Activated T-cell treated with anti-CD3 and anti-CD28 coated beads, Interleukin-2, amount 50 U/mL, for 24 hours (primary cell): ENCODE results near the gene SMYD3.
"Not testable (repeated sequence)": the region's sequence is repeated elsewhere in the genome, so short reads cannot be mapped to it uniquely, and the experiment has no call there.

Source experiments
- DNase-seq: peaks from one replicate; pipeline ENCODE4 v3.0.0-alpha.2; 2020
- H3K27ac Mint-ChIP-seq: 2 replicates; pipeline ENCODE4 v1.8.0; 2020; ENCODE audit warnings: mild to moderate bottlenecking, mixed read lengths
- H3K27me3 Mint-ChIP-seq: 2 replicates; pipeline ENCODE4 v1.8.0; 2020; ENCODE audit warnings: mixed read lengths
- H3K36me3 Mint-ChIP-seq: 2 replicates; pipeline ENCODE4 v1.8.0; 2020; ENCODE audit warnings: low read depth, mixed read lengths
- H3K4me1 Mint-ChIP-seq: 2 replicates; pipeline ENCODE4 v1.8.0; 2020; ENCODE audit warnings: low read depth, mixed read lengths
- H3K4me3 Mint-ChIP-seq: 2 replicates; pipeline ENCODE4 v1.8.0; 2020; ENCODE audit warnings: mild to moderate bottlenecking, moderate library complexity, mixed read lengths
- H3K9me3 Mint-ChIP-seq: 2 replicates; pipeline ENCODE4 v1.8.0; 2020; ENCODE audit warnings: mixed read lengths

SMYD3 gene

DNA sequence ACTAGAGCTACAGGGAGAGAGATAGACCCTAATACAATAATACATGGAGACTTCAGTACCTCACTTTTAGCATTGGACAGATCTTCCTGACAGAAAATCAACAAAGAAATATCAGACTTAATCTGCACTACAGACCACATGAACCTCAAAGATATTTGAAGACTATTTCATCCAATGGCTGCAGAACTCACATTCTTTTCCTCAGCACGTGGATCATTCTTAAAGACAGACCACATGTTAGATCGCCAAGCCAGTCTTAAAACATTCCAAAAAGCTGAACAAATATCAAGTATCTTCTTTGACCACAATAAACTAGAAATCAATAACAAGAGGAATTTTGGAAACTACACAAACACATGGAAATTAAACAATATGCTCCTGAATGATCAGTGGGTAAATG is 776.3 kb downstream of the SMYD3 start:
- Mint-ChIP-seq H3K36me3 (peaks cover 3% of the 10 kb centered on the region), H3K4me1 (no peaks in the 10 kb centered on the region), H3K4me3 (no peak overlapping the region), H3K9me3 (peaks cover 59% of the 10 kb centered on the region), H3K27me3 (no peaks in the 10 kb centered on the region), H3K27ac (no peak overlapping the region)
- no peak for DNase-seq

DNA sequence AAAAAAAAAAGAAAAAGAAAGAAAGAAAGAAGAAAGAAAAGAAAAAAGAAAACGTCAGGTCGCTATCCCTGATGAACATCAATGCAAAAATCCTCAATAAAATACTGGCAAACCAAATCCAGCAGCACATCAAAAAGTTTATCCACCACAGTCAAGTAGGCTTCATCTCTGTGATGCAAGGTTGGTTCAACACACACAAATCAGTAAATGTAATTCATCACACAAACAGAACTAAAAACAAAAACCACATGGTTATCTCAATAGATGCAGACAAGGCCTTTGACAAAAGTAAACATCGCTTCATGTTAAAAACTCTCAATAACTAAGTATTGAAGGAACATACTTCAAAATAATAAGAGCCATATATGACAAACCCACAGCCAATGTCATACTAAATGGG is 779.0 kb downstream of the SMYD3 start:
- peaks cover 57% of the 10 kb centered on the region for H3K9me3 Mint-ChIP-seq
- H3K4me1 Mint-ChIP-seq, DNase-seq, H3K36me3 Mint-ChIP-seq, H3K4me3 Mint-ChIP-seq, H3K27me3 Mint-ChIP-seq, H3K27ac Mint-ChIP-seq: not testable (repeated sequence)

DNA sequence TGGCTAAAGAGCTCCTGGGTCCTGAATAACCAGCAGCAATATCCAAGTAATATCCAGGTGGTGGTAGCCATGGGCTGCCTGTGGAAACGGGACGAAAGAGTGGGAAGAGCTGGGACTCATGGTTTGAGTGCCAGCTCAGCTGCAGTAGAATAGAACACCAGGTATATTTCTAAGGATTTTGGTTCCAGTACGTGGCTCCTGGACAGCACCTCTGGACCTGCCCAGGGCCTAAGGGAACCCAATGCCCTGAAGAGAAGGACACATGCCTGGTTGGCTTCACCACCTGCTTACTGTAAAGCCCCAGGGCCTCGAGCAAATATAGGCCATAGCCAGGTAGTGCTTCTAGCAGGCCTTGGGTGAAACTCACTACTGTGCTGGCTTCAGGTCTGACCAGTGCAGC is 785.6 kb downstream of the SMYD3 start:
- no peaks in the 10 kb centered on the region for H3K27me3 Mint-ChIP-seq
- peaks cover 8% of the 10 kb centered on the region for H3K9me3 Mint-ChIP-seq
- no peak for DNase-seq
- no peaks in the 10 kb centered on the region for H3K4me1 Mint-ChIP-seq
- H3K36me3 Mint-ChIP-seq: no peaks in the 10 kb centered on the region
- no peak overlapping the region for H3K4me3 Mint-ChIP-seq
- no peak overlapping the region for H3K27ac Mint-ChIP-seq

DNA sequence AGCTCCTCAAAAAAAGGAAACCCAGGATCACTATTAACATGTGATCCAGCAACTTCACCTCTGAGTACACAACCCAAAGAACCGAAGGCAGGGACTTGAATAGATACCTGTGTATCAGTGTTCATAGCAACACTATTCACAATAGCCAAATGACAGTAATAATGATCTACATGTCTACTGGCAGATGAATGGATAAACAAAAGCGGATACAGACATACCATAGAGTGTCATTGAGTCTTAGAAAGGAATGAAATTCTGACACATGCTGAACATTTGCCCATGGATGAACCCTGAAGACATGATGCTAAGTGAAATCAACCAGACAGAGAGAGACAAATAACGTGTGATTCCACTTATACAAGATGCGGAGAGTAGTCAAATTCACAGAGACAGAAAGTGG is 788.1 kb downstream of the SMYD3 start:
- no peak for DNase-seq
- no peaks in the 10 kb centered on the region for H3K27me3 Mint-ChIP-seq
- H3K27ac Mint-ChIP-seq: no peak overlapping the region
- no peak overlapping the region for H3K4me3 Mint-ChIP-seq
- no peaks in the 10 kb centered on the region for H3K4me1 Mint-ChIP-seq
- no peaks in the 10 kb centered on the region for H3K36me3 Mint-ChIP-seq
- H3K9me3 Mint-ChIP-seq: no peaks in the 10 kb centered on the region

DNA sequence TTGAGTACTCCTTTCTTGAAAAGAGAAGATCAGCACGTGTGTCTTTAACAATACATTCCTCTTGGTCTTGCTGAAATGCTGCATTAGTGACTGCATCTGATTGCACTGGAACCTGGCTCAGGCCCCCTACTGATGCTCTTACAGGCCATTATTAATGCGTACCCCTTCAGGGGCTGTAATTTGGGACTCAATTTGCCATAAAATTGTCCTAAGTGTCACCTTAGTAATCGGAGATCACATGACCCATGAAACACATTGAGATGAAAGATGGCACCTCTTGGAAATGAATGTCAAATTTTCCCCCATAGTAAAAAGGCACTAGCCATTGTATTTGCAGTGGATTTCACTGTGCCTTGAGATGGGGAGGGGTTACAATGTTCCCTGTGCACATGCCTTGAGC is 789.0 kb downstream of the SMYD3 start:
- H3K27ac Mint-ChIP-seq: no peak overlapping the region
- no peaks in the 10 kb centered on the region for H3K9me3 Mint-ChIP-seq
- H3K36me3 Mint-ChIP-seq: no peaks in the 10 kb centered on the region
- H3K27me3 Mint-ChIP-seq: no peaks in the 10 kb centered on the region
- no peak for DNase-seq
- H3K4me3 Mint-ChIP-seq: no peak overlapping the region
- H3K4me1 Mint-ChIP-seq: no peaks in the 10 kb centered on the region

DNA sequence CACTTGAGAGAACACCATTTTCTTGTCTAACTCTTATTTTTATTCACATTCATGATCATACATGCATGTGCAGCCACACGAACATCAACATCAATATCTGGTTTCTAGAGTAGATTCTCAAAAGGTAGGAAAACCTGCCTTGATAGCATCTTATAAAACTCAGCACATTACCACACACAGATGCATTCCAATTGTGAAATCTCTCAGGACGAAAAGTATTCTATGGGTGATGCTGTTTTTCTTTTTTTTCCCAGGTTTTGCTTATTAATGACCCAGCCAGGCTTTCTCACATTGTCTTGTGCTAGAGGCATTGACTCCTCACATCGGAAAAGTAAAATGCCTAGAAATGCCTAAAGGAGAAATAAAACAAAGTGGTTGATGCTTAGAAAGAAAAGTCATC is 789.5 kb downstream of the SMYD3 start:
- no peaks in the 10 kb centered on the region for H3K4me1 Mint-ChIP-seq
- no peaks in the 10 kb centered on the region for H3K27me3 Mint-ChIP-seq
- DNase-seq: no peak

DNA sequence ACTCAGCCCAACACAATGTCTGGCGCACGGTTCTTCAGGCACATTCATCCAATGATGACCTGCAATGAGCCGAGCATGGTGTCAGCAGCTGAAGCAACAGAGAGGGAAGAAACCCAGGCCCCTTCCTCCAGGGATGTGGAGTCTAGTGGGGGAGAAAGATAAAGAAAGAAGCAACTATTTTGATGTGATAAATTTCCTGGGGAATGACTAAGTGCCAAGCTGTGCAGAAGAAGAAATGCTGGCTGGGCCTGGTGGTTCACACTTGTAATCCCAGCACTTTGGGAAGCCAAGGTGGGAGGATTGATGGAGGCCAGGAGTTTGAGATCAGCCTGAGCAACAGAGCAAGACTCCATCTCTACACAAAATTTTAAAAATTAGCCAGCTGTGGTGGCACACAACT is 790.5 kb downstream of the SMYD3 start:
- no peaks in the 10 kb centered on the region for H3K27me3 Mint-ChIP-seq
- no peaks in the 10 kb centered on the region for H3K4me1 Mint-ChIP-seq
- no peak for DNase-seq
- no peaks in the 10 kb centered on the region for H3K36me3 Mint-ChIP-seq
- no peak overlapping the region for H3K4me3 Mint-ChIP-seq
- H3K9me3 Mint-ChIP-seq: no peaks in the 10 kb centered on the region
- H3K27ac Mint-ChIP-seq: no peak overlapping the region

More for the DNA sequence above, 789.5 kb downstream of the SMYD3 start:
- no peaks in the 10 kb centered on the region for H3K9me3 Mint-ChIP-seq
- H3K4me3 Mint-ChIP-seq: no peak overlapping the region
- no peaks in the 10 kb centered on the region for H3K36me3 Mint-ChIP-seq
- no peak overlapping the region for H3K27ac Mint-ChIP-seq

GRCh38 chr1:245715970-245716369 is 791.1 kb downstream of the SMYD3 start:
- no peak overlapping the region for H3K27ac Mint-ChIP-seq
- no peaks in the 10 kb centered on the region for H3K9me3 Mint-ChIP-seq
- H3K36me3 Mint-ChIP-seq: no peaks in the 10 kb centered on the region
- H3K4me3 Mint-ChIP-seq: no peak overlapping the region
- no peaks in the 10 kb centered on the region for H3K4me1 Mint-ChIP-seq
- DNase-seq: no peak
- no peaks in the 10 kb centered on the region for H3K27me3 Mint-ChIP-seq

GRCh38 chr1:245715291-245715701 is 791.8 kb downstream of the SMYD3 start:
- Mint-ChIP-seq H3K27me3 (no peaks in the 10 kb centered on the region), H3K36me3 (no peaks in the 10 kb centered on the region), H3K27ac (no peak overlapping the region), H3K4me3 (no peak overlapping the region), H3K9me3 (no peaks in the 10 kb centered on the region), H3K4me1 (no peaks in the 10 kb centered on the region)
- DNase-seq: no peak

DNA sequence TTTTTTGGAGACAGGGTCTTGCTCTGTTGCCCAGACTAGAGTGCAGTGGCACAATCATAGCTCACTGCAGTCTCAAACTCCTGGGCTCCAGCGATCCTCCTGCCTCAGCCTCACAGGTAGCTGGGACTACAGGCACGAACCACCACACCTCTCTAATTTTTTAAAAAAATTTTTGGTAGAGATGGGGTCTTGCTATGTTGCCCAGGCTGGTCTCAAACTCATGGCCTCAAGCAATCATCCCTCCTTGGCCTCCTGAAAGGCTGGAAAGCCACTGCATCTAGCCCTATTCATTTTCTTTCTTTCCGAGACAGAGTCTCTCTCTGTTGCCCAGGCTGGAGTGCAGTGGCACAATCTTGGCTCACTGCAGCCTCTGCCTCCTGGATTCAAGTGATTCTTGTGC is 793.1 kb downstream of the SMYD3 start:
- not testable (repeated sequence) for H3K36me3 Mint-ChIP-seq, H3K4me3 Mint-ChIP-seq, H3K4me1 Mint-ChIP-seq, DNase-seq, H3K9me3 Mint-ChIP-seq, H3K27ac Mint-ChIP-seq, H3K27me3 Mint-ChIP-seq

GRCh38 chr1:245710961-245711903 is 795.8 kb downstream of the SMYD3 start:
- no peak overlapping the region for H3K27ac Mint-ChIP-seq
- H3K4me3 Mint-ChIP-seq: no peak overlapping the region
- no peaks in the 10 kb centered on the region for H3K36me3 Mint-ChIP-seq
- no peaks in the 10 kb centered on the region for H3K27me3 Mint-ChIP-seq
- H3K4me1 Mint-ChIP-seq: no peaks in the 10 kb centered on the region
- DNase-seq: no peak
- no peaks in the 10 kb centered on the region for H3K9me3 Mint-ChIP-seq

- H3K9me3 Mint-ChIP-seq: no peaks in the 10 kb centered on the region
- H3K4me3 Mint-ChIP-seq: no peak overlapping the region
- no peaks in the 10 kb centered on the region for H3K27me3 Mint-ChIP-seq
- H3K36me3 Mint-ChIP-seq: no peaks in the 10 kb centered on the region
- DNase-seq: no peak
- H3K27ac Mint-ChIP-seq: no peak overlapping the region
- no peaks in the 10 kb centered on the region for H3K4me1 Mint-ChIP-seq
Observed at GRCh38 chr1:245707941-245708340, 799.1 kb downstream of the SMYD3 start.

GRCh38 chr1:245704765-245705164 is 802.3 kb downstream of the SMYD3 start:
- H3K9me3 Mint-ChIP-seq: no peaks in the 10 kb centered on the region
- H3K27me3 Mint-ChIP-seq: no peaks in the 10 kb centered on the region
- no peaks in the 10 kb centered on the region for H3K4me1 Mint-ChIP-seq
- H3K27ac Mint-ChIP-seq: no peak overlapping the region
- no peak overlapping the region for H3K4me3 Mint-ChIP-seq
- no peaks in the 10 kb centered on the region for H3K36me3 Mint-ChIP-seq
- DNase-seq: no peak

- no peak overlapping the region for H3K4me3 Mint-ChIP-seq
- DNase-seq: no peak
- no peaks in the 10 kb centered on the region for H3K36me3 Mint-ChIP-seq
- H3K9me3 Mint-ChIP-seq: no peaks in the 10 kb centered on the region
- H3K27ac Mint-ChIP-seq: no peak overlapping the region
- no peaks in the 10 kb centered on the region for H3K27me3 Mint-ChIP-seq
- no peaks in the 10 kb centered on the region for H3K4me1 Mint-ChIP-seq
Observed at GRCh38 chr1:245704341-245704740, 802.7 kb downstream of the SMYD3 start.

- no peak overlapping the region for H3K4me3 Mint-ChIP-seq
Observed at GRCh38 chr1:245702346-245702745, 804.7 kb downstream of the SMYD3 start.

More at GRCh38 chr1:245702346-245702745, 804.7 kb downstream of the SMYD3 start:
- Mint-ChIP-seq H3K36me3 (no peaks in the 10 kb centered on the region), H3K4me1 (no peaks in the 10 kb centered on the region), H3K9me3 (no peaks in the 10 kb centered on the region), H3K27ac (no peak overlapping the region), H3K27me3 (no peaks in the 10 kb centered on the region)
- no peak for DNase-seq
